ENCODE data around the gene TCTN2. TPM values are rescaled to one million over a fixed set of nuclear protein-coding genes. Genes with fewer than 3 reads are reported as not detected.

The TCTN2 gene
- total RNA-seq, 1 donor from 2014 or later: 9.2 TPM

GRCh38 chr12:123726962-123727361 lies 56.0 kb downstream of the TCTN2 start:
- H3K4me1 Mint-ChIP-seq (ENCODE audit: low read depth, unreplicated experiment): peaks cover 5% of the 10 kb centered on the region
- no peaks in the 10 kb centered on the region for H3K4me1 ChIP-seq (ENCODE audit: insufficient read depth, low read length)
- no peaks in the 10 kb centered on the region for H3K9me3 ChIP-seq (ENCODE audit: insufficient read depth, low read depth, low read length)
- no peak overlapping the region for H3K9ac ChIP-seq (ENCODE audit: low read length)
- H3K27ac Mint-ChIP-seq (ENCODE audit: unreplicated experiment): no peak overlapping the region
- H3K4me3 Mint-ChIP-seq (ENCODE audit: unreplicated experiment): no peak overlapping the region
- H3K27ac ChIP-seq (ENCODE audit: low read depth, low read length): no peak overlapping the region
- H3K27me3 ChIP-seq (ENCODE audit: insufficient read depth, low read length): no peaks in the 10 kb centered on the region
- H3K27me3 Mint-ChIP-seq (ENCODE audit: low read depth, unreplicated experiment): no peaks in the 10 kb centered on the region
- DNase-seq (ENCODE audit: low read depth): no peak
- no peak overlapping the region for H3K4me3 ChIP-seq (ENCODE audit: insufficient read depth, low read depth, low read length)
- H3K36me3 ChIP-seq (ENCODE audit: insufficient read depth, low read length): peaks cover 23% of the 10 kb centered on the region
- H2AFZ ChIP-seq (ENCODE audit: low read depth, low read length): no peak overlapping the region
- H4K20me1 ChIP-seq (ENCODE audit: insufficient read depth, low read length): no peaks in the 10 kb centered on the region
- no peak for FAIRE-seq
- TF ChIP-seq EZH2 (IDR thresholded peaks at IDR 0.05; ENCODE audit: insufficient read depth, low read length) (no peak), CTCF (IDR thresholded peaks at IDR 0.05; ENCODE audit: insufficient read depth, low read depth, low read length) (no peak)
- no peak overlapping the region for H3K4me2 ChIP-seq (ENCODE audit: low read length)
- H3K9me3 Mint-ChIP-seq (ENCODE audit: unreplicated experiment): no peaks in the 10 kb centered on the region
- H3K79me2 ChIP-seq (ENCODE audit: insufficient read depth, low read length): no peaks in the 10 kb centered on the region
- peaks cover 14% of the 10 kb centered on the region for H3K36me3 Mint-ChIP-seq (ENCODE audit: low read depth, unreplicated experiment)

- H3K9ac ChIP-seq (ENCODE audit: low read length): no peak overlapping the region
- no peak overlapping the region for H3K4me3 ChIP-seq (ENCODE audit: insufficient read depth, low read depth, low read length)
- no peak overlapping the region for H3K4me3 Mint-ChIP-seq (ENCODE audit: unreplicated experiment)
- H4K20me1 ChIP-seq (ENCODE audit: insufficient read depth, low read length): no peaks in the 10 kb centered on the region
- peaks cover 14% of the 10 kb centered on the region for H3K36me3 Mint-ChIP-seq (ENCODE audit: low read depth, unreplicated experiment)
- no peaks in the 10 kb centered on the region for H3K9me3 ChIP-seq (ENCODE audit: insufficient read depth, low read depth, low read length)
- H2AFZ ChIP-seq (ENCODE audit: low read depth, low read length): no peak overlapping the region
- no peak overlapping the region for H3K27ac ChIP-seq (ENCODE audit: low read depth, low read length)
- H3K27ac Mint-ChIP-seq (ENCODE audit: unreplicated experiment): no peak overlapping the region
- peaks cover 25% of the 10 kb centered on the region for H3K36me3 ChIP-seq (ENCODE audit: insufficient read depth, low read length)
- H3K4me1 Mint-ChIP-seq (ENCODE audit: low read depth, unreplicated experiment): peaks cover 7% of the 10 kb centered on the region
- no peaks in the 10 kb centered on the region for H3K79me2 ChIP-seq (ENCODE audit: insufficient read depth, low read length)
- no peak overlapping the region for H3K4me2 ChIP-seq (ENCODE audit: low read length)
- TF ChIP-seq EZH2 (IDR thresholded peaks at IDR 0.05; ENCODE audit: insufficient read depth, low read length): no peak
- TF ChIP-seq CTCF (IDR thresholded peaks at IDR 0.05; ENCODE audit: insufficient read depth, low read depth, low read length): no peak
- no peak for DNase-seq (ENCODE audit: low read depth)
- H3K4me1 ChIP-seq (ENCODE audit: insufficient read depth, low read length): no peaks in the 10 kb centered on the region
- H3K27me3 ChIP-seq (ENCODE audit: insufficient read depth, low read length): no peaks in the 10 kb centered on the region
- H3K9me3 Mint-ChIP-seq (ENCODE audit: unreplicated experiment): no peaks in the 10 kb centered on the region
- no peak for FAIRE-seq
- H3K27me3 Mint-ChIP-seq (ENCODE audit: low read depth, unreplicated experiment): no peaks in the 10 kb centered on the region
Observed at GRCh38 chr12:123727878-123728277, 57.0 kb downstream of the TCTN2 start.

- no peak overlapping the region for H3K9ac ChIP-seq (ENCODE audit: low read length)
- Mint-ChIP-seq H3K4me3 (ENCODE audit: unreplicated experiment) (no peak overlapping the region), H3K36me3 (ENCODE audit: low read depth, unreplicated experiment) (peaks cover 18% of the 10 kb centered on the region), H3K27me3 (ENCODE audit: low read depth, unreplicated experiment) (no peaks in the 10 kb centered on the region), H3K4me1 (ENCODE audit: low read depth, unreplicated experiment) (peaks cover 10% of the 10 kb centered on the region), H3K9me3 (ENCODE audit: unreplicated experiment) (no peaks in the 10 kb centered on the region), H3K27ac (ENCODE audit: unreplicated experiment) (no peak overlapping the region)
- no peak for TF ChIP-seq CTCF (IDR thresholded peaks at IDR 0.05; ENCODE audit: insufficient read depth, low read depth, low read length)
- no peak for TF ChIP-seq EZH2 (IDR thresholded peaks at IDR 0.05; ENCODE audit: insufficient read depth, low read length)
- no peaks in the 10 kb centered on the region for H3K4me1 ChIP-seq (ENCODE audit: insufficient read depth, low read length)
- peaks cover 32% of the 10 kb centered on the region for H3K36me3 ChIP-seq (ENCODE audit: insufficient read depth, low read length)
- H3K27ac ChIP-seq (ENCODE audit: low read depth, low read length): no peak overlapping the region
- no peaks in the 10 kb centered on the region for H3K9me3 ChIP-seq (ENCODE audit: insufficient read depth, low read depth, low read length)
- H2AFZ ChIP-seq (ENCODE audit: low read depth, low read length): no peak overlapping the region
- H3K79me2 ChIP-seq (ENCODE audit: insufficient read depth, low read length): no peaks in the 10 kb centered on the region
- FAIRE-seq (no peak), DNase-seq (ENCODE audit: low read depth) (no peak)
- no peak overlapping the region for H3K4me3 ChIP-seq (ENCODE audit: insufficient read depth, low read depth, low read length)
- no peaks in the 10 kb centered on the region for H4K20me1 ChIP-seq (ENCODE audit: insufficient read depth, low read length)
- no peak overlapping the region for H3K4me2 ChIP-seq (ENCODE audit: low read length)
- H3K27me3 ChIP-seq (ENCODE audit: insufficient read depth, low read length): no peaks in the 10 kb centered on the region
Observed at GRCh38 chr12:123731596-123731995, 60.7 kb downstream of the TCTN2 start.

Measured in astrocyte (in vitro differentiated cells and primary cell).